Measurements from ENCODE around the gene ATP8A2.

The ATP8A2 gene

DNA sequence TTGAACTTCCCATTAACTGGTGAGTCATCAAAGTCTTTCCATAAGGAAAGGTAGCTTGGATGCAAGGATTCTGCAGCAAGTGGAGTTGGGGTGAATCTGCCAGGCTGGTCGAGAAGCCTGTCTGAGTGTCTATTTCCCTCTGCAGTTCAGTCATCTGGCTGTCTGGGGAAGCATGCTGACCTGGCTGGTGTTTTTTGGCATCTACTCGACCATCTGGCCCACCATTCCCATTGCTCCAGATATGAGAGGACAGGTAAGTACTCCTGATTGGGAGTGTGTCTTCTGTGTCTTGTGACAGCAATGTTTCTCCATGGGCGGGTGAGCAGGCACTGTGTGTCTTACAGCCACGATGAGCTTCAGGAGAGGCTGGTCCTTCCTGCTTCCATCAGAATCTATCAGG is 490.4 kb downstream of the ATP8A2 start:
- H3K36me3 ChIP-seq (ENCODE audit: insufficient read depth, low read length) = no peaks in the 10 kb centered on the region

DNA sequence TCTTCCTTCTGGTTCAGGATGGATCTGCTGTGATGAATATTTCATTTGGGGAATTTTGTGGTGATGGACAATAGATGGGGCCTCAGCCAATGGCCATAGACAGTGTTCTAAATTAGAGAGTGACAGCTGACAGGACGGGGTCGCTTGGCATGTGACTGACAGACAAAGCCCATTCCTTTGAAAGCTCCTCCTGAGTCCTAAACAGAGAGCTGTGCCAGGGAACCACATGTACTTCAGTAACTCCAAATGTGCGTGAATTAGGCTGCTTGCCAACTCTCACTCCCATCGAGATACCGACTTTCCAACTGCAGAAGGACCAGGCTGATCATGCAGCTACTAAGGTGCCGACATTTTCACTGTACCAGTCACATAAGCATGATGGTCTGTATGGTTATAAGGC is 492.3 kb downstream of the ATP8A2 start:
- Histone ChIP-seq H3K36me3 (ENCODE audit: insufficient read depth, low read length) (no peaks in the 10 kb centered on the region), H3K27me3 (ENCODE audit: insufficient read depth, low read length) (no peaks in the 10 kb centered on the region), H3K4me1 (ENCODE audit: control insufficient read depth, insufficient read depth, low read length, unreplicated experiment) (peaks cover 14% of the 10 kb centered on the region), H3K27ac (ENCODE audit: low read depth, low read length) (no peak overlapping the region), H2AFZ (ENCODE audit: low read length, unreplicated experiment) (no peak overlapping the region), H3K79me2 (ENCODE audit: control insufficient read depth, insufficient read depth, low read length, unreplicated experiment) (no peaks in the 10 kb centered on the region), H3K4me3 (ENCODE audit: low read depth, low read length) (no peak overlapping the region)

More for the DNA sequence above, 490.4 kb downstream of the ATP8A2 start:
- Histone ChIP-seq H2AFZ (ENCODE audit: low read length, unreplicated experiment) (no peak overlapping the region), H3K4me1 (ENCODE audit: control insufficient read depth, insufficient read depth, low read length, unreplicated experiment) (peaks cover 14% of the 10 kb centered on the region), H3K27me3 (ENCODE audit: insufficient read depth, low read length) (no peaks in the 10 kb centered on the region), H3K79me2 (ENCODE audit: control insufficient read depth, insufficient read depth, low read length, unreplicated experiment) (no peaks in the 10 kb centered on the region), H3K4me3 (ENCODE audit: low read depth, low read length) (no peak overlapping the region), H3K27ac (ENCODE audit: low read depth, low read length) (no peak overlapping the region)

DNA sequence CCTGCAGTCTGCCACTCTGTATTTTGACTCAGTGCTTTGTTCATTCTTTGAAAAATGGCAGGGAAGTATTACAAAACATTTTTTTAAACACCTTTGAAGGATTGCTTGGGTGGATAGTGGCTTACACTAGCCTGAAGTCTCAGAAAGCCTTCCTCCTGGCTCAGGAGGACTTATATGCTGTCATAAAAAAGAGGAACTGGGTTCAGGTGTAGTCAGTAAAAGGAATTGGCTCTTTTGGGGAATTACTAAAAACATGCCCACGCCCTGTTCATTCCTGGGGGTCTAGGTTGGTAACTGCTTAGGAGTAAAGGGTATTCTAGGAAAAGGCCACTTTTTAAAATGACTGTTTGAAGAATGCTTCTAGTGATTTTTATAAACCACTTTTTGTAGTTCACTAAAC is 493.2 kb downstream of the ATP8A2 start:
- Histone ChIP-seq H3K27ac (ENCODE audit: low read depth, low read length) (no peak overlapping the region), H3K79me2 (ENCODE audit: control insufficient read depth, insufficient read depth, low read length, unreplicated experiment) (no peaks in the 10 kb centered on the region), H3K4me1 (ENCODE audit: control insufficient read depth, insufficient read depth, low read length, unreplicated experiment) (peaks cover 14% of the 10 kb centered on the region), H2AFZ (ENCODE audit: low read length, unreplicated experiment) (no peak overlapping the region), H3K36me3 (ENCODE audit: insufficient read depth, low read length) (no peaks in the 10 kb centered on the region), H3K4me3 (ENCODE audit: low read depth, low read length) (no peak overlapping the region), H3K27me3 (ENCODE audit: insufficient read depth, low read length) (no peaks in the 10 kb centered on the region)

DNA sequence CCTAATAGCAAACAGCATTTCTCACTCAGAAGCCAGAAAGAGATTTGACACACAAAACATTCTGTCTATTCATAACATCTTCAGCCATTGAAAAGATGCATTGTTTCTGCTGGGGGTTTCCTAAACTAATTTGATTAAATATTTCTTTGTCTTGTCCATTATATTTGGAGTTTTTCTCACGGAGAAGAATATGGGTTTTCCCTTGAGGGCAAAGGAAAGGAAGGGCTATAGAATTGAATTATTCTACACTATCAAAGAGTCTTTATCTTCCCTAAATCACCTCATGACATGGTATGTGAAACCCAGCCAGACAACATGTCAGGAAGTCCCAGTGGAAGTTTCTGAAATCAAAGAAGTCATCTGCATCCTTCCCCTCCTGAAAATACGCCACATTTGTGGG is 493.6 kb downstream of the ATP8A2 start:
- Histone ChIP-seq H3K27me3 (ENCODE audit: insufficient read depth, low read length) (no peaks in the 10 kb centered on the region), H3K79me2 (ENCODE audit: control insufficient read depth, insufficient read depth, low read length, unreplicated experiment) (no peaks in the 10 kb centered on the region), H2AFZ (ENCODE audit: low read length, unreplicated experiment) (no peak overlapping the region), H3K4me1 (ENCODE audit: control insufficient read depth, insufficient read depth, low read length, unreplicated experiment) (peaks cover 10% of the 10 kb centered on the region), H3K36me3 (ENCODE audit: insufficient read depth, low read length) (no peaks in the 10 kb centered on the region), H3K27ac (ENCODE audit: low read depth, low read length) (no peak overlapping the region), H3K4me3 (ENCODE audit: low read depth, low read length) (no peak overlapping the region)

DNA sequence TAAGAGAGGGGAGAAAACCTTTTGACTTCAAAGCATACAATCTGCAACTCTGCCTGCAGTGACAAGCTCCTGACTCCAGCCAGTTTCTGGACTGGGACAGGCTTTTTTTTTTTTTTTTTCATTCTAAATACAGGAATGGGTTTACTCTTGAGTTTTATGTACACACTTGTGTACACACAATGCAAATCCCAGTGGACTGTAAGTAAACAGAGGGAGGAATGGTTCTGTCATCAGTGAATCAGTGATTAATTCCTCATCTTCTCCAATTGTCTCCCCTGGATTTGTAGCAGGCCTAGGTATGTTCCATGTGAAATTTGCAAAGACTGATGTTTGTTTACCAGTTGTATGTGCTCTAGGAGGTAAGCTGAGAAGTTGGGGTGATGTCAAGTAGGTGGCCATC is 495.3 kb downstream of the ATP8A2 start:
- no peaks in the 10 kb centered on the region for H3K79me2 ChIP-seq (ENCODE audit: control insufficient read depth, insufficient read depth, low read length, unreplicated experiment)
- no peak overlapping the region for H3K27ac ChIP-seq (ENCODE audit: low read depth, low read length)
- no peaks in the 10 kb centered on the region for H3K36me3 ChIP-seq (ENCODE audit: insufficient read depth, low read length)
- H3K27me3 ChIP-seq (ENCODE audit: insufficient read depth, low read length) = no peaks in the 10 kb centered on the region
- no peaks in the 10 kb centered on the region for H3K4me1 ChIP-seq (ENCODE audit: control insufficient read depth, insufficient read depth, low read length, unreplicated experiment)
- H3K4me3 ChIP-seq (ENCODE audit: low read depth, low read length) = no peak overlapping the region
- no peak overlapping the region for H2AFZ ChIP-seq (ENCODE audit: low read length, unreplicated experiment)

DNA sequence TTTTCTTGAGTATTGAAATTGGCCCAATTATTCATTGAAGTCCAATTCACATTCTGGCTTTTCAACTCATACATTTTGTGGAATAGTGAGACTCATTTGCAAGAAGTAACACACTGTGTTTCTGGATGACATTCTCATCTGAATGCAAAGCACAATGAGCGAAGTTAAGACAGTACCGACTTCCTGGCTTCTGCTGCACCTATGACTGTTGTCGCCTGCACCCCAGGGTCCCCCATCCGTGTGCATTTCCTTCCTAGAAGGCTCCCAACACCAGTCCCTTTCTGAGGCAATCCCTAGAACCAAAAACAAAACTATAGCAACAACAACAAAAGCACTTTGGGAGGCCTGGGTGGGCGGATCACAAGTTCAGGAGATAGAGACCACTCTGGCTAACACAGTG is 496.7 kb downstream of the ATP8A2 start:
- Histone ChIP-seq H3K27me3 (ENCODE audit: insufficient read depth, low read length) (no peaks in the 10 kb centered on the region), H3K4me1 (ENCODE audit: control insufficient read depth, insufficient read depth, low read length, unreplicated experiment) (no peaks in the 10 kb centered on the region), H2AFZ (ENCODE audit: low read length, unreplicated experiment) (no peak overlapping the region), H3K27ac (ENCODE audit: low read depth, low read length) (no peak overlapping the region), H3K79me2 (ENCODE audit: control insufficient read depth, insufficient read depth, low read length, unreplicated experiment) (no peaks in the 10 kb centered on the region), H3K4me3 (ENCODE audit: low read depth, low read length) (no peak overlapping the region), H3K36me3 (ENCODE audit: insufficient read depth, low read length) (no peaks in the 10 kb centered on the region)

DNA sequence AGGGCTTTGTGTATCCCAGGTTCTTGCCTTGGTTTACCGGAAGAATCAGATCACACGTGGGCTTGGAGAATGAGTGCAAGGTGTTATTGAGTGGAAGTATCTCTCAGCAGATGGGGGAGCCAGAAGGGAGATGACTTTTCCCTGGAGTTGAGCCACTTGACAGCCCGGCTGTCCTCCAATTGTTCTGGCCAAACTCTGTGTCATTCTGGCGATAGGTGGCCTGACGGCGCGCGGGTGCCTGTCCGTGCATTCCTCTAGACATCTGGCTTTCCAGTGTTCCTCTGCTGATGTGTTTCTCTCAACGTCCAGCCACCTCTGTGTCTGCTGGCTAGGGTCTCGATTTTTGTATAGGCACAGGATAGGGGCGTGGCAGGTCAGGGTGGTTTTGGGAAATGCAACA is 498.2 kb downstream of the ATP8A2 start:
- no peak overlapping the region for H3K27ac ChIP-seq (ENCODE audit: low read depth, low read length)
- H2AFZ ChIP-seq (ENCODE audit: low read length, unreplicated experiment) = no peak overlapping the region
- H3K4me1 ChIP-seq (ENCODE audit: control insufficient read depth, insufficient read depth, low read length, unreplicated experiment) = no peaks in the 10 kb centered on the region
- H3K36me3 ChIP-seq (ENCODE audit: insufficient read depth, low read length) = no peaks in the 10 kb centered on the region
- H3K27me3 ChIP-seq (ENCODE audit: insufficient read depth, low read length) = no peaks in the 10 kb centered on the region
- H3K4me3 ChIP-seq (ENCODE audit: low read depth, low read length) = no peak overlapping the region
- no peaks in the 10 kb centered on the region for H3K79me2 ChIP-seq (ENCODE audit: control insufficient read depth, insufficient read depth, low read length, unreplicated experiment)

DNA sequence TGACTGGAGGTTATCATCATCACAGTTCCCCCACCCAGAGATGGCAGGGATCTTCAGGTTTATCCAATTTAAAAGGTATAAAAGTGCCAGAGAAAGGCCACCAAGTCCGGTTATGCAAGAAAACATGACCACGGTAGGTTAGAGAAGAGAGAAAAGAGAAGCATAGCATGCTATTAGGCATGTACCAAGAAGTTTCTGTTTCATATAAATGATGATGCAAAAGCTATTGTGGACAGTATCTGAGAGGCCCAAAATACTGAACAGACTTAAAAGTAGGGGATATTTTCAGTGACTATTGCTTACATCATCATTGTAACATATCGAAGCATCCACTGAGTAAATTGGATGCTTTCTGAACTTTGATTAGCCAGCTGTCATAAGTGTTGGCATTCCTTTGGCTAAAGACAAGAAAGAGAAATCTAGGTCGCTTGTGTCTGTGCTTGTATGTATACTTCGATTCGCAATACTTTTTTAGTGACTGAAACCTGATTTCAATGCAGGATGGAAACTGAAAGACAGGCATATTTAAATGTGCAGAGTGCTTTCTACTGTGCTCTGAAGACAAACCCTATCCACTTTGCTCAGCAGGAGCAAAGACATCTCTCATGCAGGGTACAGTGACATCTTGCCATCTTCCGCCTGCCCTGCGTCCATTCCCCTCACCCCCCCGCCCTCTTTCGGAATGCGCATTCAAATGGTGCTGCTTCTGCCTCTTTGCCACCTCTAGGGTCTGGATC is 499.8 kb downstream of the ATP8A2 start:
- H2AFZ ChIP-seq (ENCODE audit: low read length, unreplicated experiment) = no peak overlapping the region
- H3K27me3 ChIP-seq (ENCODE audit: insufficient read depth, low read length) = no peaks in the 10 kb centered on the region
- no peak overlapping the region for H3K4me3 ChIP-seq (ENCODE audit: low read depth, low read length)
- no peaks in the 10 kb centered on the region for H3K36me3 ChIP-seq (ENCODE audit: insufficient read depth, low read length)
- H3K79me2 ChIP-seq (ENCODE audit: control insufficient read depth, insufficient read depth, low read length, unreplicated experiment) = no peaks in the 10 kb centered on the region
- no peaks in the 10 kb centered on the region for H3K4me1 ChIP-seq (ENCODE audit: control insufficient read depth, insufficient read depth, low read length, unreplicated experiment)
- H3K27ac ChIP-seq (ENCODE audit: low read depth, low read length) = no peak overlapping the region

DNA sequence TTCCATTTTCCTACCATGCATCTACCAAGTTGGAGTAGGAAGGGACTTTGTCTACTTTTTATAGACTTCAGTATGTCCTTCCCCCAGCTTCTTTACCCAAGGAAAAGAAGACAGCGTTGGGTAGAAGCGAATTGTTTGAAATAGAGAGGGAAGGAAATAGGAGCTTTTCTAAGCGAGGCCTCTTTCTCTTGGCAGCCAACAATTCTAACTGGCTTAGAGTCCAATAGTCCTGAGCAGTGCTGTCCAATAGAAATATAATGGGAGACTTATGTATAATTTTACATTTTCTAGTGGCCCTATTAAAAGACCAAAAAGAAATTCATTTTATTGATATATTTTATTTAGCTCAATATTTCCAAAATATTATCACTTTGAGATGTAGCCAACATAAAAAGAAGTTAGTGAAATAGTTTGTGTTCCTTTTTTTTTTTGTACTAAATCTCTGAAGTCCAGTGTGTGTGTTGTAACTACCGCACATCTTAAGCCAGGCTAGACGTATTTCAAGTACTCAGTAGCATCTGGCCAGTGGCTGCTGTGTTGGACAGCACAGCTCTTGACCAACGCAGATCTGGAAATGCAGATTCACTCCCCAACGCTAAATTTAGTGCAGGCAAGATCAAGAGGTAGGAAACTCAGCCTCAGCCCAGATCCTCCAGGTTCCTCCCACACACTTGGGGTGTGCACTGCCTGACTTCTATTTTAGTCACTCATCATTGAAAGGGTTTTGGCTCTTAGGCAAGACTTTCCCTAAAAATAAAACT is 500.9 kb downstream of the ATP8A2 start:
- H3K79me2 ChIP-seq (ENCODE audit: control insufficient read depth, insufficient read depth, low read length, unreplicated experiment) = no peaks in the 10 kb centered on the region
- no peaks in the 10 kb centered on the region for H3K4me1 ChIP-seq (ENCODE audit: control insufficient read depth, insufficient read depth, low read length, unreplicated experiment)
- H2AFZ ChIP-seq (ENCODE audit: low read length, unreplicated experiment) = no peak overlapping the region
- H3K36me3 ChIP-seq (ENCODE audit: insufficient read depth, low read length) = no peaks in the 10 kb centered on the region
- no peaks in the 10 kb centered on the region for H3K27me3 ChIP-seq (ENCODE audit: insufficient read depth, low read length)
- H3K4me3 ChIP-seq (ENCODE audit: low read depth, low read length) = no peak overlapping the region
- no peak overlapping the region for H3K27ac ChIP-seq (ENCODE audit: low read depth, low read length)

DNA sequence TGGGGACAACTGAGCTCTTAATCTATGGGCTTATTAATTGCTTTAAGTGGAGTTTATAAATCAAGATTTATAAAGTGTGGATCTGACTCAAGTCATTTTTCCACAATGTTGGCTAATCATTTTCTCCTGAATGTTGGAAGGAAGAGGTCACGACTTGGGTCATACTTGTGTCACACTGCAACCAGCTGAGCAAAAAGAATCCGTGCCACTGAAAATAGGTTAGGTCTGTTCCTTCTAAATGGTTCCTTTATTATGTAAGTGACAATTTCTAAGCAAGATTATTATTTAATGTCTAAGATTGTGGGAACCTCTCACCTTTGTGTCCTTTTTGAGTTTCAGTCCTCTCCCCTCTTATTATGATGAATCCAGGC is 501.5 kb downstream of the ATP8A2 start:
- H3K4me1 ChIP-seq (ENCODE audit: control insufficient read depth, insufficient read depth, low read length, unreplicated experiment) = no peaks in the 10 kb centered on the region
- no peak overlapping the region for H3K27ac ChIP-seq (ENCODE audit: low read depth, low read length)
- H3K36me3 ChIP-seq (ENCODE audit: insufficient read depth, low read length) = no peaks in the 10 kb centered on the region
- no peaks in the 10 kb centered on the region for H3K79me2 ChIP-seq (ENCODE audit: control insufficient read depth, insufficient read depth, low read length, unreplicated experiment)
- H3K4me3 ChIP-seq (ENCODE audit: low read depth, low read length) = no peak overlapping the region
- H2AFZ ChIP-seq (ENCODE audit: low read length, unreplicated experiment) = no peak overlapping the region
- no peaks in the 10 kb centered on the region for H3K27me3 ChIP-seq (ENCODE audit: insufficient read depth, low read length)

Data from ACC112 (cell line).